ENCODE measurements around the gene RAPGEF4. TPM values are rescaled to one million over a fixed set of nuclear protein-coding genes. Genes with fewer than 3 reads are reported as not detected.

Gene RAPGEF4
- total and polyA plus RNA-seq, 2 of the 13 experiments (the other 11 are each of a cell fraction or from before 2014, with no cell fraction given), result 0.78 to 0.91 TPM

- TF ChIP-seq ZSCAN25 (CRISPR knock-in tag; IDR thresholded peaks at IDR 0.05) (no peak), ATF2 (CRISPR knock-in tag; IDR thresholded peaks at IDR 0.05) (no peak), HMG20A (CRISPR knock-in tag; IDR thresholded peaks at IDR 0.05; ENCODE audit: borderline replicate concordance) (0 out of 2 replicates have a peak, but pooled peaks have one; percentile 27), ZNF460 (CRISPR knock-in tag; IDR thresholded peaks at IDR 0.05; ENCODE audit: borderline replicate concordance) (no peak), ZBTB46 (CRISPR knock-in tag; IDR thresholded peaks at IDR 0.05; ENCODE audit: borderline replicate concordance) (no peak), ZNF230 (CRISPR knock-in tag; IDR thresholded peaks at IDR 0.05) (no peak), IKZF4 (CRISPR knock-in tag; IDR thresholded peaks at IDR 0.05; ENCODE audit: borderline replicate concordance, low read depth, not compliant biosample characterization) (no peak), SALL1 (CRISPR knock-in tag; IDR thresholded peaks at IDR 0.05) (peak; percentile 32; the same call in 1 of the 2 replicates), ZNF329 (CRISPR knock-in tag; IDR thresholded peaks at IDR 0.05; ENCODE audit: low read depth) (no peak), RARA (CRISPR knock-in tag; IDR thresholded peaks at IDR 0.05) (0 out of 2 replicates have a peak, but pooled peaks have one; percentile 11), ZC3H4 (CRISPR knock-in tag; IDR thresholded peaks at IDR 0.05; ENCODE audit: borderline replicate concordance) (no peak), SIN3A (IDR thresholded peaks at IDR 0.05; ENCODE audit: borderline replicate concordance, low read depth, low read length) (no peak), ZMYM3 (CRISPR knock-in tag; IDR thresholded peaks at IDR 0.05) (no peak), ZNF740 (CRISPR knock-in tag; IDR thresholded peaks at IDR 0.05) (no peak), ZNF451 (CRISPR knock-in tag; IDR thresholded peaks at IDR 0.05) (no peak)
These were observed 47.7 kb downstream of the RAPGEF4 start (continued) for GRCh38 chr2:172783165-172783898.

Measured in HepG2 (cell line).